Mononuclear cell (primary cell): Measurements from ENCODE around the gene CENPB. TPM values are rescaled to one million over a fixed set of nuclear protein-coding genes. Genes with fewer than 3 reads are reported as not detected.

Experiments used
- H3K27me3 ChIP-seq: 2 replicates; pipeline ENCODE4 v1.6.0; 2011; ENCODE audit warnings: low read length, control low read depth; ENCODE audit not compliant: insufficient read depth
- H3K4me1 ChIP-seq: 2 replicates; pipeline ENCODE4 v1.5.1; 2011; ENCODE audit warnings: mild to moderate bottlenecking, low read length, control low read depth; ENCODE audit not compliant: insufficient read depth
- H3K4me3 ChIP-seq: 2 replicates; pipeline ENCODE4 v1.5.1; 2011; ENCODE audit warnings: mild to moderate bottlenecking, low read length, moderate library complexity
- H3K9me3 ChIP-seq: 2 replicates; pipeline ENCODE4 v1.5.1; 2011; ENCODE audit warnings: low read depth, mild to moderate bottlenecking, control low read depth, low read length
- total RNA-seq: library from RNA; depleted of rRNA; stranded (reverse); fragments of >200 nt; gene quantifications from one replicate; pipeline ENCODE4 v1.2.3, GENCODE V29; 2012

Gene CENPB
- total RNA-seq, 1 donor = 45.5 TPM

GRCh38 chr20:3814928-3815495, 28.5 kb upstream of the CENPB start:
- H3K9me3 ChIP-seq = no peaks in the 10 kb centered on the region
- no peak overlapping the region for H3K4me3 ChIP-seq
- H3K4me1 ChIP-seq = peaks cover 86% of the 10 kb centered on the region
- H3K27me3 ChIP-seq = no peaks in the 10 kb centered on the region

- Histone ChIP-seq H3K4me3 (no peak overlapping the region), H3K4me1 (peaks cover 82% of the 10 kb centered on the region)
Measured at GRCh38 chr20:3813848-3814581, 27.5 kb upstream of the CENPB start.

GRCh38 chr20:3812975-3813847, 26.7 kb upstream of the CENPB start:
- peaks cover 81% of the 10 kb centered on the region for H3K4me1 ChIP-seq
- no peaks in the 10 kb centered on the region for H3K27me3 ChIP-seq
- no peaks in the 10 kb centered on the region for H3K9me3 ChIP-seq
- no peak overlapping the region for H3K4me3 ChIP-seq

More at GRCh38 chr20:3813848-3814581, 27.5 kb upstream of the CENPB start:
- no peaks in the 10 kb centered on the region for H3K9me3 ChIP-seq
- no peaks in the 10 kb centered on the region for H3K27me3 ChIP-seq

GRCh38 chr20:3812259-3812681, 25.7 kb upstream of the CENPB start:
- H3K4me3 ChIP-seq = no peak overlapping the region
- H3K4me1 ChIP-seq = peaks cover 87% of the 10 kb centered on the region
- no peaks in the 10 kb centered on the region for H3K9me3 ChIP-seq
- H3K27me3 ChIP-seq = no peaks in the 10 kb centered on the region

- H3K4me3 ChIP-seq = peak overlapping the region; percentile 37
- H3K9me3 ChIP-seq = no peaks in the 10 kb centered on the region
- H3K4me1 ChIP-seq = peaks cover 92% of the 10 kb centered on the region
- no peaks in the 10 kb centered on the region for H3K27me3 ChIP-seq
Measured at GRCh38 chr20:3811467-3812258, 25.1 kb upstream of the CENPB start.

- Histone ChIP-seq H3K27me3 (no peaks in the 10 kb centered on the region), H3K9me3 (no peaks in the 10 kb centered on the region), H3K4me1 (peaks cover 94% of the 10 kb centered on the region), H3K4me3 (no peak overlapping the region)
Measured at GRCh38 chr20:3808544-3808943, 22.0 kb upstream of the CENPB start.

GRCh38 chr20:3804781-3805180, 18.2 kb upstream of the CENPB start:
- Histone ChIP-seq H3K9me3 (no peaks in the 10 kb centered on the region), H3K27me3 (no peaks in the 10 kb centered on the region), H3K4me3 (no peak overlapping the region), H3K4me1 (peaks cover 94% of the 10 kb centered on the region)

- H3K9me3 ChIP-seq = no peaks in the 10 kb centered on the region
- H3K4me3 ChIP-seq = no peak overlapping the region
- H3K4me1 ChIP-seq = peaks cover 95% of the 10 kb centered on the region
Measured at GRCh38 chr20:3804254-3804751, 17.8 kb upstream of the CENPB start.

GRCh38 chr20:3803854-3804253, 17.3 kb upstream of the CENPB start:
- peaks cover 99% of the 10 kb centered on the region for H3K4me1 ChIP-seq
- H3K9me3 ChIP-seq = no peaks in the 10 kb centered on the region
- H3K4me3 ChIP-seq = no peak overlapping the region
- H3K27me3 ChIP-seq = no peaks in the 10 kb centered on the region

More at GRCh38 chr20:3804254-3804751, 17.8 kb upstream of the CENPB start:
- H3K27me3 ChIP-seq = no peaks in the 10 kb centered on the region

GRCh38 chr20:3803289-3803688, 16.7 kb upstream of the CENPB start:
- Histone ChIP-seq H3K4me1 (peaks cover 100% of the 10 kb centered on the region), H3K4me3 (no peak overlapping the region), H3K9me3 (no peaks in the 10 kb centered on the region), H3K27me3 (no peaks in the 10 kb centered on the region)

GRCh38 chr20:3802524-3803239, 16.1 kb upstream of the CENPB start:
- H3K4me1 ChIP-seq = peaks cover 100% of the 10 kb centered on the region
- no peak overlapping the region for H3K4me3 ChIP-seq
- no peaks in the 10 kb centered on the region for H3K27me3 ChIP-seq
- H3K9me3 ChIP-seq = no peaks in the 10 kb centered on the region

- no peak overlapping the region for H3K4me3 ChIP-seq
- H3K27me3 ChIP-seq = no peaks in the 10 kb centered on the region
- H3K4me1 ChIP-seq = peaks cover 100% of the 10 kb centered on the region
- no peaks in the 10 kb centered on the region for H3K9me3 ChIP-seq
Measured at GRCh38 chr20:3801846-3802245, 15.3 kb upstream of the CENPB start.

GRCh38 chr20:3801299-3801698, 14.8 kb upstream of the CENPB start:
- H3K27me3 ChIP-seq = no peaks in the 10 kb centered on the region
- no peaks in the 10 kb centered on the region for H3K9me3 ChIP-seq
- H3K4me1 ChIP-seq = peaks cover 100% of the 10 kb centered on the region
- no peak overlapping the region for H3K4me3 ChIP-seq

- no peaks in the 10 kb centered on the region for H3K27me3 ChIP-seq
- H3K4me3 ChIP-seq = no peak overlapping the region
- H3K4me1 ChIP-seq = peaks cover 96% of the 10 kb centered on the region
- H3K9me3 ChIP-seq = no peaks in the 10 kb centered on the region
Measured at GRCh38 chr20:3800878-3801260, 14.3 kb upstream of the CENPB start.
